ENCODE measurements around the gene ARHGDIB.

Gene ARHGDIB

DNA sequence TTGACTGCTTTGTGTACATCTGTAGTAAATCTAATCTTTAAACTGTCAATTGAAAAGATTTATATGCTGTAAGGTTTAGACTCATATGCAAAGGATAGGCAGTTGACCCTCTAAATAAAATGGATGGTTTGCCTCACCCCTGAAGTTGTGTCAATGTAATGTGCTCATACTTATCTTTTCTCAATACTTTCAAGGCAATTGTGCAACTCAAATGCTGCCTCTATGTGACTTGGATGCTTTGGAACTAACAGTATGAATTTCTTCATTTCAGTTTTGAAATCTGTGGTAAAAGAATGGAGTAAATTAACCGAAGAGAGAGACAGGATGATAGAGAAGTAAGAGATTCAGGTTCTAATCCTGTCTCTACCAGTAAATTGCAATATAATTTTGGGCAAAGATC is 21.2 kb upstream of the ARHGDIB start:
- no peak for DNase-seq

DNA sequence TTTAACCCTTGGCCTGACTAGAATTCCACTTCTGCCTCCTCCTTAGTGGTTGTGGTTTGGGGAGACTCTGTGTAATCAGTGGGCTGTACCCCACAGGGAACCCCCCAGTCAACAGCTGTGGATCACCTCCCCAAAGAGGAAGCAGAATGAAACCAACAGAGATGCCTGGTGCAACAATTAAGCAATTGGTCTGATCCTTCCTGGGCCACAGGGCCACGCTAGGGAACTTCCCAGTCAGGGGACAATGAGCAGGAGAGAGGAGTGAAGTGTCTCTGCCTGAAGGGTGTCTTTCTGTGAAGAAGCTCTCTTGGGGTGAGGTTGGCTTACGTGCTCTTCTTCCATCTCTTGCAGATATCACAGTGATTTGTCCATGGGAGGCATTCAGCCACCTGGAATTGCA is 19.6 kb upstream of the ARHGDIB start:
- DNase-seq, result peak in 1 of 2 donors; percentile 54

GRCh38 chr12:14979468-14979867 is 18.1 kb upstream of the ARHGDIB start:
- no peak for DNase-seq

GRCh38 chr12:14976658-14977057 is 15.3 kb upstream of the ARHGDIB start:
- DNase-seq, result no peak

DNA sequence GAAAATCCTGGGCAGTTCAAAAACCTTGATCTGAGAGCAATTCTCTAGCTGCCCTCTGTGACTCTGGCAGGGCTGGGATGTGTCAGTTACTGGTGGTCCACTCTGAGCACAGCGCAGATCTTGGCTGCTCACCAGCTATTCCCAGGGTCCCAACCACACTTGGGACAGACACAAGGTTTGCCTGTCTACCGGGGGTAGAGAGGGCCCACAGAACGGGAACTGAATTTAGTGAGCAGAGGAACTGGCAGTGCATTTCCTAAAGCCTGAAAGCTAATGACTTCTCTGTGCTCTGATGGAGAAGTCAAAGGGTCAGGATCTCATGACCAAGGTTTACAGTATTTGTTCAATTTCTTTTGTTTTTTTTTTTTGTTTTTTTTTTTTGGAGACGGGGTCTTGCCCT is 14.1 kb upstream of the ARHGDIB start:
- DNase-seq, result no peak

GRCh38 chr12:14974633-14975032 is 13.2 kb upstream of the ARHGDIB start:
- no peak for DNase-seq

DNA sequence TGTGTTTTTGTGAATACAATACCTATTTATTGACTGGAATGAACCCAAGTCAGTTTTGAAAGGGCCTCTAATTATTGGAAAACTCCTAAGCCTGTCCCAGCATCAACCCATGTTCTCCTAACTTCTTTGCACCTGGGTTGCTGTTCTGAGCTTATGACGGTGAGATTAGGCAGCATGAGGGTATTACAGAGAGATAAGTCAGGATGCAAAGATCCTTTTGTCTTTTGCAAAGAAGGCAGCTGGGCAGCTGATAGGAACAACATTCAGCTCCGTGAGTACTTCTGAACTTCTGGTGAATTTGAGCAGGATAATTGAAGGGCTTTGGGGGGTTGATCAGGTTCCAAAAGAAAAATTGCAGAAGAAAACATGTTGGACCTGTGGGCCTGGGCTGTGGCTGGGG is 11.4 kb upstream of the ARHGDIB start, which contains the start of gene PDE6H:
TSS of gene PDE6H (plus strand) at position 227 of the 400 bp plus-strand sequence. CDS start 4,971 bp downstream, outside the sequence.
- no peak for DNase-seq

GRCh38 chr12:14970473-14970872 is 9.1 kb upstream of the ARHGDIB start:
- no peak for DNase-seq

- no peak for DNase-seq
Measured at GRCh38 chr12:14968478-14968877, 7.1 kb upstream of the ARHGDIB start.

DNA sequence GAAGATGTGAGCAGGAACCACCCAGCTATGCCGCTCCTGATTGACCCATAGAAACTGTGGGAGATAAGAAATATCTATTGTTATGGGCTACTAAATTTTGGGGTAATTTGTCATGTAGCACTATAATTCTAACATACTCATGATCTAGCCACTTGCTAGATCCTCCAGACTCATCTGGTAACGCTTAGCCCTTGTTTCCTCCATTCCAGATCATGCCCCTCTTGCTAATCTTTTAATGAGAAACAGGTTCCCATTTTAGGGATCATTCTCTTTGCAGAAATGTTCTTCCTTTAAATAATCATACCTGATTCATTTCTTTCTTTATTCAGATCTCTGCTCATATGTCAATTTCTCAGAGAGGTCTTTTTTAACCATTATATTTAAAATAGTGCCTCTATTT is 3.8 kb upstream of the ARHGDIB start:
- DNase-seq, result no peak

DNA sequence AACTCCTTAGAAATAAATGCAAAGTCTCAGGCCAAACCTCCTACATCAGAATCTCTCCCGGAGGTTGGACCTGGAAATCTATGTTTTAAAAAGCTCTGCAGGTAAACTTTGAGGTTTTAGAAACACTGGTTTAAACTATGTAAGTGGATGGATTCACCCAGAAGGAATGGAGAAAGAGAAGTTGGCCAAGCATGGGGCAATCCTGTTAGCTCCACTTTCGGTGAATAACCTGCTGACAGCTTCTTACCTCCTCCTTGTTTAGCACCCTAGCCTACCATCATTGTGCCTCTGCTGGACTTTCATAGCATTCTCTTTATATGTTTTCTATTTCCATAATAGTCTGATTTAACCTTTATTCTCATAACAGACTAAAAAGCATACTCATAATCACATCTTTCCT is 3.0 kb upstream of the ARHGDIB start:
- DNase-seq, result no peak

- no peak for DNase-seq
Measured at GRCh38 chr12:14963520-14963919, 2.1 kb upstream of the ARHGDIB start.

DNA sequence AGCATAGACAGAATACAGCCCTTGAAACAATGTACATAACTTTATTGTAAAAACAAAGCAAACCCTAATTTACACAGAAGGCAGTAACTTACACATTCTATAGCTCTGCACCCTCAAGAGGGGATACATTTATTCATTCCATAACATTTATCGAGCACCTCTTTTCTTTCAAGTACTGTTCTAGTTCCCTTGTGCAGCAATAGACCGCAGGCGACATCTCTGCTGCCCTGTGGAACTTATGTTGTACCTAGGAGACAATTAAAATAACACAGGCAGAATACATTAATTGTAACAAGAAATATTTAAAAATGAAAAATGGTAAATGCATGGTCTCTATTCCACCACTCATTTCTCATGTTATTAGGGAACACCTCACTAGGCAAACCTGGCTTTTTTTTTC is 1.4 kb upstream of the ARHGDIB start:
- DNase-seq, result no peak

GRCh38 chr12:14962153-14962539 is 745 bp upstream of the ARHGDIB start:
- DNase-seq, result peak in 1 of 2 donors; percentile 47

- peak; percentile 50 to 66 for DNase-seq
Measured at GRCh38 chr12:14960548-14961465, 594 bp downstream of the ARHGDIB start.

GRCh38 chr12:14959916-14960496 is 1.4 kb downstream of the ARHGDIB start:
- no peak for DNase-seq

GRCh38 chr12:14959463-14959862 is 1.9 kb downstream of the ARHGDIB start:
- no peak for DNase-seq

- peak in 1 of 2 donors; percentile 42 for DNase-seq
Measured at GRCh38 chr12:14959126-14959440, 2.3 kb downstream of the ARHGDIB start.

- peak in 1 of 2 donors; percentile 42 for DNase-seq
Measured at GRCh38 chr12:14958361-14959125, 2.9 kb downstream of the ARHGDIB start.

- DNase-seq, result peak in 1 of 2 donors; percentile 44
Measured at GRCh38 chr12:14957551-14958168, 3.7 kb downstream of the ARHGDIB start.

DNA sequence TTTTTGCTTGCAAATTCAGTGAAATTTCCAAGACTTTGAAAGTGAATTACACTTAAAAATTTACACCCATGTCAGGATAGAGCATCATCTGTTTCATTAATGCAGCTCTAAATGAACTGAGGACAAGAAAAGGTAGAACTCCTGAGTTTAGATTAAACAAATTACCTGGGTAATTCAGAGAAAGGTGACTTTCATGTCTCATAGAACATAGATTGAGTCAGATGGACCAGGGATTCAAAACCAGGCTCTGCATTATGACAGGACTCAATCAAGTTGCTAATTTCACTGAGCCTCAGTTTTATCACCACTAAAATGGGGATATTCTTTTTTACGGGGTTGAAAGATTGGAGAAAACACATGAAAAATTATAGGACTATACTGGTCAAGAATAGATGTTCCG is 4.5 kb downstream of the ARHGDIB start:
- DNase-seq, result no peak

- DNase-seq, result peak in 1 of 2 donors; percentile 40
Measured at GRCh38 chr12:14956024-14956891, 5.1 kb downstream of the ARHGDIB start.

All from CD4-positive, alpha-beta T cell treated with Interferon alpha-2 for 1 hour (primary cell).